Small intestine (tissue), 7 donors: ENCODE measurements around the gene TMEM35B. TPM values are rescaled to one million over a fixed set of nuclear protein-coding genes. Genes with fewer than 3 reads are reported as not detected.
"Not testable (repeated sequence)": the region's sequence is repeated elsewhere in the genome, so short reads cannot be mapped to it uniquely, and the experiment has no call there.

Experiments
- DNase-seq, 2 donors: peaks; one replicate each; pipeline versions ENCODE4 v3.0.0 to v3.0.0-alpha.2; 2013
- FAIRE-seq: peaks from 2 replicates; lab custom pipeline; 2012; peaks lifted over from hg19 to GRCh38; lab: Jason Lieb, UNC
- H3K27ac ChIP-seq, 3 donors: one replicate each; pipeline ENCODE4 v1.5.1; 2013; ENCODE audit warnings: low read length in 2 of 3, mild to moderate bottlenecking in 2 of 3, control low read depth in 1 of 3, inconsistent platforms in 1 of 3, low read depth in 1 of 3, moderate library complexity in 1 of 3
- H3K27me3 ChIP-seq, 3 donors: one replicate each; pipeline ENCODE4 v1.6.1; 2013; ENCODE audit warnings: low read length in 3 of 3, inconsistent platforms in 1 of 3; ENCODE audit not compliant: control insufficient read depth in 3 of 3, insufficient read depth in 3 of 3
- H3K36me3 ChIP-seq, 3 donors: one replicate each; pipeline ENCODE4 v1.6.1; 2013; ENCODE audit warnings: low read length in 3 of 3, inconsistent platforms in 1 of 3, low read depth in 1 of 3, mild to moderate bottlenecking in 1 of 3, moderate library complexity in 1 of 3; ENCODE audit not compliant: control insufficient read depth in 3 of 3, insufficient read depth in 2 of 3
- H3K4me1 ChIP-seq, 3 donors: one replicate each; pipeline ENCODE4 v1.6.1; 2013; ENCODE audit warnings: low read length in 2 of 3, inconsistent platforms in 1 of 3, low read depth in 1 of 3, mild to moderate bottlenecking in 1 of 3, moderate library complexity in 1 of 3; ENCODE audit not compliant: control insufficient read depth in 3 of 3, insufficient read depth in 2 of 3
- H3K4me3 ChIP-seq, 3 donors: one replicate each; pipeline ENCODE4 v1.5.1; 2013; ENCODE audit warnings: low read length in 3 of 3, control low read depth in 1 of 3, inconsistent platforms in 1 of 3, low read depth in 1 of 3, mild to moderate bottlenecking in 1 of 3, moderate library complexity in 1 of 3
- H3K9me3 ChIP-seq, 2 donors: one replicate each; pipeline ENCODE4 v1.6.1; 2013; ENCODE audit warnings: low read depth in 1 of 2, low read length in 1 of 2; ENCODE audit not compliant: control insufficient read depth in 2 of 2, insufficient read depth in 1 of 2
- WGBS, 3 donors: extraction: QIAGEN DNeasy Blood & Tissue Kit; methylation state at CpG; one replicate each; pipeline ENCODE4 v1.1.7; 2013; 5-methylcytosine and 5-hydroxymethylcytosine counted together
- polyA plus RNA-seq, 4 donors: library from polyadenylated mRNA; stranded (reverse) in 3 of 4; unstranded in 1 of 4; fragments of 200-250 nt in 3 of 4; fragments of 120-200 nt in 1 of 4; gene quantifications; one replicate each; pipeline versions ENCODE4 v1.2.1 to v1.2.3, GENCODE V29; 2013
- donor health status: healthy with polysubstance abuse.
- donor health status: control.
- donor health status: control.
- donor health status: Bipolar disorder and iron deficiency.
- donor health status: healthy.

Gene TMEM35B
- polyA plus RNA-seq, 4 donors, result 5.6 to 41.4 (median 26.7) TPM

DNA sequence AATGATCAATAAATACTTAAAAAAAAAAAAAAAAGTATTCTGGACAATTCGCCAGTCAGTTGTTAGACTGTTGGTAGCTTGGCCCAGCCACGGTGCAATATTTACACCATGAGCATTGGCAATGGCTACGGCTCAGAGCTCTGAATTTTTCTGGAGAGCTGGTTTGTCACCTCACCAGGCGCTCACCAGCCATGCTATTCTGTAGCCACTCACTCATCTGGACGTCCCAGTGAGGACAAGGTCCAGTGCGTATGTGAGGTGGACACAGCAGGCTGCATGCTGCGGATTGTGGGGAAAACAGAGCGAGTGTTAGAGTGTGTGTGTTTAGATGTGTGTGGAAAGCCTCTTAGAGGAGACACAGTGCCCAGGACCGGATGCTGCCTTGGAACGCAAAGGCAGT lies 36.4 kb downstream of the TMEM35B start:
- not testable (repeated sequence) for H3K27me3 ChIP-seq, H3K36me3 ChIP-seq, DNase-seq, H3K27ac ChIP-seq, FAIRE-seq, H3K4me1 ChIP-seq, H3K4me3 ChIP-seq, H3K9me3 ChIP-seq
- WGBS, 3 donors, result 86 to 91% (median 89%) methylated on average over 10 of the region's 10 CpGs

DNA sequence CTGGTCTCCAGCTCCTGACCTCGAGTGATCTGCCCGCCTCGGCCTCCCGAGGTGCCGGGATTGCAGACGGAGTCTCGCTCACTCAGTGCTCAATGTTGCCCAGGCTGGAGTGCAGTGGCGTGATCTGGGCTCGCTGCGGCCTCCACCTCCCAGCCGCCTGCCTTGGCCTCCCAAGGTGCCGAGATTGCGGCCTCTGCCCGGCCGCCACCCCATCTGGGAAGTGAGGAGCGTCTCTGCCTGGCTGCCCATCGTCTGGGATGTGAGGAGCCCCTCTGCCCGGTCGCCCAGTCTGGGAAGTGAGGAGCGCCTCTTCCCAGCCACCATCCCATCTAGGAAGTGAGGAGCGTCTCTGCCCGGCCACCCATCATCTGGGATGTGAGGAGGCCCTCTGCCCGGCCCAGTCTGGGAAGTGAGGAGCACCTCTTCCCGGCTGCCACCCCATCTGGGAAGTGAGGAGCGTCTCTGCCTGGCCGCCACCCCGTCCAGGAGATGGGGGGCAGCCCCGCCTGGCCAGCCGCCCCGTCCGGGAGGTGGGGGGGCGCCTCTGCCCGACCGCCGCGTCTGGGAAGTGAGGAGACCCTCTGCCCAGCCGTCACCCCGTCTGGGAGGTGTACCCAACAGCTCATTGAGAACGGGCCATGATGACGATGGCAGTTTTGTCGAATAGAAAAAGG lies 37.4 kb downstream of the TMEM35B start:
- H3K27ac ChIP-seq, FAIRE-seq, H3K27me3 ChIP-seq, H3K9me3 ChIP-seq, H3K4me3 ChIP-seq, DNase-seq, H3K4me1 ChIP-seq, H3K36me3 ChIP-seq: not testable (repeated sequence)
- 92 to 95% (median 94%) methylated on average over 24 to 41 of the region's 41 CpGs for WGBS, 3 donors

DNA sequence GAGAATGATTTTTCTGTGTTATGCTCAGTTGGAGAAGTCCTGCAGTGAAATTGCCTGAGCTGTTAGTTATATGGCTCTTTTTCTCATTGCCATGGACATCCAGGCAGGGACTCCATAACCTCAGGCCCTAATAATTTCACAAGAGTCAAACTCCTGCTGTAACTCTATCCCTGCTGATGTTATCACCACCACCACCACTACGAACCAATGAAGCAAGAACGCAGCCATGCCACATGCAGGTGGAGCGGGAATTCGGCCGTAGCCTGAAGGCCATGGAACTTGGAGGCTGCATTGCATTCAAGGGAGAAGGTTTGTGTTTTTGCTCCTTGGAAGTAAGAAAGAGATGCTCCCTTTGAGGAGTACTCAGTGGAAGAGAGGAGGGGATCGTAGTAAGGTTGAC lies 38.9 kb downstream of the TMEM35B start:
- WGBS, 3 donors, result 91 to 98% (median 96%) methylated on average over 6 of the region's 6 CpGs
- FAIRE-seq (no peak), DNase-seq (no peak)
- Histone ChIP-seq H3K27ac (no peak overlapping the region), H3K4me1 (no peaks in the 10 kb centered on the region), H3K9me3 (peaks cover 0 to 4% of the 10 kb centered on the region in 2 donors), H3K36me3 (no peaks in the 10 kb centered on the region), H3K4me3 (no peak overlapping the region), H3K27me3 (peaks cover 0 to 2% (median 0%) of the 10 kb centered on the region in 3 donors)

DNA sequence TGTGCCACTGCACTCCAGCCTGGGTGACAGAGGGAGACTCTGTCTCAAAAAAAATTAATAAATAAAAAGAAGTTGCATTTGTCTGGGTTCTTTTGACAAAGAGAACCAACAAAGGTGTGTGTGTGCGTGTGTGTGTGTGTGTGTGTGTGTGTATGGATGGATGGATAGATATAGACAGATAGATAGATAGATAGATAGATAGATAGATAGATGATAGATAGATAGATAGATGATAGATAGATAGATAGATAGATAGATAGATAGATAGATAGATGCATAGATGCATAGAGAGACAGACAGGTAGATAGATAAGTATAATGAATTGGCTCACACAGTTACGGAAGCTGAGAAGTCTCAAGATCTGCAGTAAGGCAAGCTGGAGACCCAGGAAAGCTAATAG lies 43.3 kb downstream of the TMEM35B start:
- H3K4me3 ChIP-seq, DNase-seq, H3K27me3 ChIP-seq, H3K27ac ChIP-seq, H3K36me3 ChIP-seq, H3K4me1 ChIP-seq, FAIRE-seq, H3K9me3 ChIP-seq: not testable (repeated sequence)
- WGBS, 3 donors, result 84 to 93% (median 90%) methylated on average over 2 of the region's 2 CpGs

Other genes starting within 250 kb of the TMEM35B start
- under 1 TPM in 1 of 4 donors, not detected in 3; 0.19 TPM for gene GJB5, start 230.3 kb downstream of the TMEM35B start, polyA plus RNA-seq
- under 1 TPM in 2 of 4 donors, not detected in 2; 0.07 to 0.47 TPM for gene GJB4, start 225.6 kb downstream of the TMEM35B start, polyA plus RNA-seq
- gene GJB3, start 204.1 kb downstream of the TMEM35B start, polyA plus RNA-seq, result 1 to 10 TPM in 1 of 4 donors, under 1 TPM in 2, not detected in 1; 0.67 to 1.9 (median 0.78) TPM
- gene GJA4, start 192.3 kb downstream of the TMEM35B start, polyA plus RNA-seq, result 10 to 100 TPM in 1 of 4 donors, 1 to 10 TPM in 1, under 1 TPM in 1, not detected in 1; 0.81 to 16.8 (median 5.8) TPM
- gene SMIM12, start 125.6 kb downstream of the TMEM35B start, polyA plus RNA-seq, result 10 to 100 TPM; 26.6 to 53.2 (median 35.0) TPM
- gene DLGAP3, start 55.7 kb downstream of the TMEM35B start, polyA plus RNA-seq, result under 1 TPM in 3 of 4 donors, not detected in 1; 0.18 to 0.39 (median 0.27) TPM
- gene ZMYM6, start 46.6 kb upstream of the TMEM35B start, polyA plus RNA-seq, result 10 to 100 TPM in 2 of 4 donors, 1 to 10 TPM in 2; 6.6 to 20.4 (median 10.0) TPM
- gene ZMYM1, start 94.0 kb upstream of the TMEM35B start, polyA plus RNA-seq, result 10 to 100 TPM in 1 of 4 donors, 1 to 10 TPM in 3; 1.1 to 17.5 (median 3.2) TPM
- 100 to 1,000 TPM in 3 of 4 donors, 10 to 100 TPM in 1; 93.8 to 361 (median 146) TPM for gene SFPQ, start 207.8 kb upstream of the TMEM35B start, polyA plus RNA-seq